Calu3 (cell line): Measurements from ENCODE around the gene ARID4A. TPM values are rescaled to one million over a fixed set of nuclear protein-coding genes. Genes with fewer than 3 reads are reported as not detected.
A peak's percentile ranks its signal among the peaks of the same experiment; 100 is the strongest.

Source experiments
- BruUV-seq: library from RNA; stranded (reverse); fragments of 400-500 nt; replicated peaks from 2 replicates; lab custom pipeline; 2021; lab: Mats Ljungman, UMichigan
- CTCF ChIA-PET: fragments of 300-600 bp; sonication (Branson Sonifier 250); formaldehyde crosslinking; loops from one replicate; lab custom pipeline; 2022; ENCODE audit warnings: antibody characterized with exemption; lab: Charles Lee
- DNase-seq: peaks from one replicate; pipeline ENCODE4 v3.0.0; 2022
- H3K27ac Mint-ChIP-seq: one replicate; pipeline ENCODE4 v1.8.0; 2022; ENCODE audit warnings: mixed read lengths; ENCODE audit not compliant: unreplicated experiment
- H3K27me3 Mint-ChIP-seq: one replicate; pipeline ENCODE4 v1.8.0; 2022; ENCODE audit warnings: mixed read lengths; ENCODE audit not compliant: unreplicated experiment
- H3K36me3 Mint-ChIP-seq: one replicate; pipeline ENCODE4 v1.8.0; 2022; ENCODE audit warnings: mild to moderate bottlenecking, moderate library complexity, mixed read lengths; ENCODE audit not compliant: insufficient read depth, unreplicated experiment
- H3K4me1 Mint-ChIP-seq: one replicate; pipeline ENCODE4 v1.8.0; 2022; ENCODE audit warnings: mild to moderate bottlenecking, low read depth, mixed read lengths; ENCODE audit not compliant: unreplicated experiment
- H3K4me3 Mint-ChIP-seq: one replicate; pipeline ENCODE4 v1.8.0; 2022; ENCODE audit warnings: mild to moderate bottlenecking, low read depth, moderate library complexity, mixed read lengths; ENCODE audit not compliant: unreplicated experiment
- H3K9me3 Mint-ChIP-seq: one replicate; pipeline ENCODE4 v1.8.0; 2022; ENCODE audit warnings: low read depth, mixed read lengths; ENCODE audit not compliant: unreplicated experiment
- CTCF ChIP-seq: fragments of 200-600 bp; IDR thresholded peaks from one replicate; pipeline ENCODE4 v1.8.0; 2022; ENCODE audit warnings: antibody characterized with exemption; ENCODE audit not compliant: unreplicated experiment
- intact Hi-C: fragments of 100-400 bp; cut with micrococcal nuclease; formaldehyde crosslinking; loops from one replicate; pipeline ENCODE4 v1.10.0; 2022; ENCODE audit not compliant: unreplicated experiment
- total RNA-seq: library from RNA; stranded (reverse); gene quantifications from 2 replicates; pipeline ENCODE4 v1.2.3, GENCODE V29; 2022

The ARID4A gene
- total RNA-seq, 1 experiment from 2014 or later = 26.7 TPM

- Mint-ChIP-seq H3K27me3 (no peaks in the 10 kb centered on the region), H3K4me1 (no peaks in the 10 kb centered on the region), H3K36me3 (peaks cover 51% of the 10 kb centered on the region), H3K4me3 (no peak overlapping the region), H3K9me3 (no peaks in the 10 kb centered on the region), H3K27ac (no peak overlapping the region)
- DNase-seq = no peak
- no peak for TF ChIP-seq CTCF
- no TSS peak for BruUV-seq
- intact Hi-C loops = no loop called here
- CTCF ChIA-PET = no interaction called here
Observed at GRCh38 chr14:58294201-58294600, 4.2 kb upstream of the ARID4A start.

DNA sequence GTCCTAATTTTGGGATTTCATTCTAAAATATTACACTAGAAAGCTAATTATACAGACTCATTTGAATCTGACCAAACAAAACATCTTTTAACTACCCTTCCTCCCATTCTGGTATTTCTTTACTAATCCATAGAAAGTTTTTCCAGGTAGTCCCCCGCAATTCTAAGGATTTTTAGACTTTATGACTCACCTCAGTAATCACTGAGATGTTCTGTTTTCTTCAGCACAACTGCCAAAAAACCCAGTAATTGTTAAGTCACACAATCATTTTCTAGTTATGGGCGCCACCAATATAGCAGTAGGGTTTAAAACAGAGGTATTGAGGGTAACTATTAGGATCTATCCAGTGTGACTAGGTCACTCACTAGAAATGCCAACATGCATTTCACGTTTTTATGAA, 1.6 kb upstream of the ARID4A start:
- Mint-ChIP-seq H3K27ac (no peak overlapping the region), H3K9me3 (no peaks in the 10 kb centered on the region), H3K36me3 (peaks cover 49% of the 10 kb centered on the region), H3K4me3 (no peak overlapping the region), H3K27me3 (no peaks in the 10 kb centered on the region), H3K4me1 (no peaks in the 10 kb centered on the region)
- CTCF ChIA-PET = interaction anchor here (1.9 kb wide), 1 partner anchor 15 kb away, joined by 10 read pairs; no protein-coding TSS in a partner anchor
- TF ChIP-seq CTCF = no peak
- intact Hi-C loops = loop anchor here (5.0 kb wide), 1 partner anchor 54 kb away; the partner anchor contains the start of gene PSMA3
- DNase-seq = no peak
- BruUV-seq = no TSS peak

GRCh38 chr14:58297412-58297761, 968 bp upstream of the ARID4A start:
- no peaks in the 10 kb centered on the region for H3K9me3 Mint-ChIP-seq
- no peak overlapping the region for H3K27ac Mint-ChIP-seq
- H3K36me3 Mint-ChIP-seq = peaks cover 51% of the 10 kb centered on the region
- H3K27me3 Mint-ChIP-seq = no peaks in the 10 kb centered on the region
- no peaks in the 10 kb centered on the region for H3K4me1 Mint-ChIP-seq
- DNase-seq = no peak
- TF ChIP-seq CTCF = no peak
- no peak overlapping the region for H3K4me3 Mint-ChIP-seq
- BruUV-seq = TSS peak; percentile 57
- intact Hi-C loops = loop anchor here (5.0 kb wide), 1 partner anchor 55 kb away; the partner anchor contains the start of gene PSMA3
- CTCF ChIA-PET = interaction anchor here (0.6 to 1.9 kb wide), 9 partner anchors 16 to 1016 kb away, joined by 3 to 10 read pairs (median 3); partner anchors contain the start of gene TOMM20L

- Mint-ChIP-seq H3K4me3 (no peak overlapping the region), H3K9me3 (no peaks in the 10 kb centered on the region), H3K27ac (no peak overlapping the region), H3K27me3 (no peaks in the 10 kb centered on the region), H3K4me1 (no peaks in the 10 kb centered on the region), H3K36me3 (peaks cover 50% of the 10 kb centered on the region)
- peak; percentile 98 for DNase-seq
- no peak for TF ChIP-seq CTCF
- CTCF ChIA-PET = interaction anchor here (0.6 to 1.9 kb wide), 9 partner anchors 17 to 1017 kb away, joined by 3 to 10 read pairs (median 3); partner anchors contain the start of gene TOMM20L
- BruUV-seq = no TSS peak
- intact Hi-C loops = loop anchor here (5.0 kb wide), 1 partner anchor 56 kb away; the partner anchor contains the start of gene PSMA3
Observed at GRCh38 chr14:58297762-58298476, 436 bp upstream of the ARID4A start.
